ENCODE measurements around the gene SPINK6.

Gene SPINK6

GRCh38 chr5:148202531-148203203 lies at the start of gene SPINK6:
Gene SPINK6 (plus strand): TSS chr5:148203042. CDS start chr5:148203097, 55 bp downstream.
- DNase-seq = no peak

- DNase-seq = no peak
These were observed 46.2 kb upstream of the SPINK6 start for GRCh38 chr5:148156609-148157008.

GRCh38 chr5:148162038-148162437 lies 40.8 kb upstream of the SPINK6 start:
- DNase-seq = no peak

- no peak for DNase-seq
These were observed 39.5 kb upstream of the SPINK6 start for GRCh38 chr5:148163345-148163744.

GRCh38 chr5:148166550-148167283 lies 36.1 kb upstream of the SPINK6 start:
- no peak for DNase-seq

DNA sequence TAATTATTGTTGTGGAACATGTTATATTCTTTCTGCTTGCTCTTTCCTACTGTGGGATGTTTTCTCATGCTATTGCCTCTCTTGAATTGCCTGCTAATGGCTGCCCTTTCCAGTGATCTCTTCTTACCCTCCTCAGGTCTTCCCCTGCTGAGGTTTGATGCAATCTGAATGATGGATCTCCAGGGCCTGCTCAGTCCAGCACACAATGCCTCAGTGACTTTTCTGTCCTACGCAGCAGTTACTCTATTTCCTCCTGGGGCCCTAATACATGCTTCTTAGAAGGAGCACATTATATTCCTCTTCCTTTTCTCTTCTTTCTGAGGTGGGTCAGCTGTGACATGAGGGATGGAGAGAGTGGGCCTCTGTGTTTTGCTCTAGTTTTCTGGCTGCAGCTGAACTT lies 34.6 kb upstream of the SPINK6 start, which contains the start of gene SPINK14:
SPINK14 (plus strand) TSS at position 301 of the 400 bp plus-strand sequence. CDS start 1,187 bp downstream, outside the sequence.
- DNase-seq = no peak

GRCh38 chr5:148172377-148172776 lies 30.5 kb upstream of the SPINK6 start:
- DNase-seq = no peak

DNA sequence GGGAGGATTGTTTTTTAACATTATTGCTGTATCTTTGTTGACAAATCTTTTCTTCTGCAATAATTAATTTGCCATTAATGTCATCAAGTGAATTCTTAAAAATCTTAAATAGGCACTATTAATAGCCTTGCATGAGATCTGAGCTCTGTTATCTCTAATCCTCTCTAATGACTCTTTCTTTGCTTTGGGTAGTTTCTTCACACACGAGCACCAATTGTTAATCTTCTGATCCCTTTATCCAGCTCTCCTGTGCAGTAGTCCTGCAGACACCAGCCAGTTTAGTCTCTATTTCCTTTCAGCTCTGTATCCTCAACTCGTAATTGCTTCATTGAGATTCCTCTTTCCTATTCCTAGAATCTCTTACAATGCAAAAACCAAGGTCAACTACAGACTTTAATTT lies 26.4 kb upstream of the SPINK6 start:
- DNase-seq = no peak

- DNase-seq = no peak
These were observed 25.6 kb upstream of the SPINK6 start for GRCh38 chr5:148177207-148177606.

DNA sequence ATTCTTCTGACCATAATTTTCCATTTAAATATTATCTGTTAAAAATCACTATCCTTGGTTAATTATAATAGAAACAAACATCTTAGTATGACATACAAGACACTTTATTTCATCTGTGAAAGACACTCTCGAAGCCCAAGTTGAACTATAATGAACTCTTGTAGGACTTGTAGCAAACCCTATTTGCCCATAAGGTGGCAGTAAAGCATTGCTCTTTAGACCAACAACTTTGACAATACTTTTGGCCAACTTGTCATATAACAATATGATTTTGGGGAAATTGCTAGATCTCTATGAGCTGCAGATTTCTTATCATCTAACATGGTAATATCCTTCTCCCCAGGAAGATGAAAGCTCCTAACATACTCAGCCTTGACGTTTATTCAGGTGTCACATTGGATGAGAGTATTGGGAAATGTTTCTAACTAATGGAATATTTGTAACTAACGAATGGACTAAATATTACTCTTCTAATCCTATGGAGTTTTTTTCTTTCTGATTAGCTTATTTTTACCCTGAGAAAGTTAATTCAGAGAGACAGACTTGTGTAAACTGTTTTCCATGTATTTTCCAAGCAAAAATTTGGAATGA lies 23.5 kb upstream of the SPINK6 start:
- peak; percentile 55 for DNase-seq

DNA sequence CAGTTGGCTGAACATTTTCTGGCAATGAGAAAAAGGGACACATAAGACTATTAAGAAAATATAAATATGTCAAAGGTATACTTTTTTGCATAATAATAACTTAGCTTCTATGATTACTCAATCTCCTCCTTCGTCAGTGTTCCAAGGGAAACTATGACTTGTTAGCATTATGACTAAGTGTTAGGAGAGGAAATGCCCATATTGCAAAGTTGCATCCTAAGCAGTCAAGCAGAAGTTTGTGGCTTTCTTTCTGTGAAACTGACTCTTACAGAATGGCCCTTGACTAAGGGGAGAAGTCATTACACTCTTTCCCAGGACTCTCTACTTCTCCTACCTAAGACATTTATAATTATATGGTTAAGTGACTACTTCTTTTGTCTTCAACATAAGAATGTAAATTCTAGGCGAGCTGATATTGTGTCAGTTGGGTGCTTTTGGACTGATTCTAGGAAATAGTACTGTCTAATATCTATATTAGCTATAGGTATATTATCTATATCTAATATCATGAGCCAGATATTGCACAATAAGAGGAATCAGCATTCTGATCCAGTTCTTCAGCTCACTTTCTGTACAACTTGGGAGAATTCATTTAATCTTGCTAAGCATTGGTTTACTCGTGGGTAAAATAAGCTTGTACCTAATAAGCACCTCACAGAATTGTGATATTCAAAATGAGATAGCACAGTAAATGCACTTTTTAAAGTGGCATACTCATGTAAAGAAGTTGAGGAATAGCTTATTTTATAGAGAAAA lies 16.4 kb upstream of the SPINK6 start:
- peak; percentile 7 for DNase-seq

DNA sequence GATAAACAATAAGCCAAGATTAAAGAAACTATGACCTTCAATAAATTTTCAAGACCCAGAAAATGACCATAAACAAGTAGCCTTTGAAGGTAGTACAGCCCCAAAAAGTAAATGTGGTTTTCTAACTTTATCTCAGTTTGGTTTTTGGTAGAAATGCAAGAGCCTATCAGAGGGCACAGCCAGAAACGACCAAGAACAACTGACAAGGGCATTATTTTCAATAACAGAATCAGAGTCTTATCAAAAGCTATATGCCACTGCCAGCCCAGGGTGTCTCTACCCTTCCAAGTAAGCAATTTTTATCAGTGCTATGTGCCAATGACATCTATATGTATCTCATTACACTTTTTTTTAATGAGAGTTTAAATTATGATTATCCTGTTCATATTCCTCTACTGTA lies 11.8 kb upstream of the SPINK6 start:
- no peak for DNase-seq

DNA sequence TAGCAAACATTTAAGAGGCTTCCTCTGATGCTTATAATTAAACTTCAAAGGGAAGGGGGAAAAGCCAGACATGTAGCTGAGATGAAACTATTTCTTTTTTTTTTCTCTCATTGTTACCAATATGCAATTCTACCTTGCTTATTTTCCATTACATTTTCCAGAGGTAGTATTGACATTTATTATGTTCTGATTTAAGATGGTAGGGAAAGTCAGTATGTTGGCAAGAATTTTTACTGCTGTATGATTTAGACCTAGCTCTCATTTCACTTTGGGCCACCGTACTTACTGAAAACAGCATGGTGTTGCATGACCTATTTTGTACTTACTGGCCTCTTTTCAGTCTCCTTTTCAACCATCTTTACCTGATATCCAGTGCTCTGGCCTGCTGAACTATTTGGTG lies 9.6 kb upstream of the SPINK6 start:
- DNase-seq = no peak

DNA sequence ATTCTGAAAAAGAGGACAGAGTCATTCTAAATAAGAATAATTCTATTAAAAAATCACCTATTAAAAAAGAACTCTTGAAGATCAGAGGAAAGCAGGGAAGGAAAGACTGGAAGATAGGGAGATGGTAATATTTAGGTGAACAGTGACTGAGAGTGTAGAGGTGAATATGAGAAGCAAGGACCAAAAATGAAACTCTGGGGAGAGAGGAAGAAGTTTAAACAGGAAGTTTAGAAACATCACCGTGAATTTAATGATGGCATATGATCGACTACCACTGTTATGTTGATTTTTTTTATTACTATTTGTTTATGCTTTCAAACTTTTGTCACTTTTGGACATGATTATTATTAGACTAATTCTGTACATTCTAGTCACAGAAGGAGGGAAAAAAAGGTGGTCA lies 1.7 kb upstream of the SPINK6 start:
- no peak for DNase-seq

DNA sequence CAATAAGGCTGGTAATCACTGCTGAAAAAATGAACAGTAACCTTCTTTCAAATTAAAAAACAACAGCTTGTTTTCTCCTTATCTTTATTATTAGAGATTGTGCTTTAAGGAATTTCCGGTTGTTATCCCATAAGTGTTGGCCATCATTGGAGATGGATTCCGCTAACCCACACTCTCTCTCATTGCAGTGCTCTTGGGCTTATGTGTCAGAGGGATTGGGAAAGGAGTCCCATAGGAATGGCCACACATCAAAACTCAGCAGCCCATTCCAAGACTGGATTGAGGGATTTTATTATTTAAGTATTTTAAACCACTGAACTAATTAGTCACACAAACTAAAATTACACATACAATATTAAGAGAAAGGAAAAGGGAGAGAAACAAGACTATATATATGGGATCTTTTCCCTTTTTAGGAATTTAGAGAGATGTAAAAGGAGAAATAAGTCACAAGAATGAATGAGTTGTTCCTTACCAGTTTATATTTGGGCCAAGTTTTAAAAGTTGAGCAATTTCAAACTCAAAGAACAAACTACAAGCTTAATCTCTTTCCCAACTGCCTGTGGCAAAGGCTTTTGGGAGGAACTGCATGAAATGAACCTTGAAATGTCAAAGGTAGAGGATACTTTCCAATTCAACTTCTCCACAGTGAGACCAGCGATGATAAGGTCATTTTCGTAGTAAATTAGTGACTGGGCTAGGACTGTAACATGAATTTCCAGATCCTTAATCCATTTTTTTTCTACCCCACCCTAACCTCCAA lies 2.4 kb downstream of the SPINK6 start:
- no peak for DNase-seq

DNA sequence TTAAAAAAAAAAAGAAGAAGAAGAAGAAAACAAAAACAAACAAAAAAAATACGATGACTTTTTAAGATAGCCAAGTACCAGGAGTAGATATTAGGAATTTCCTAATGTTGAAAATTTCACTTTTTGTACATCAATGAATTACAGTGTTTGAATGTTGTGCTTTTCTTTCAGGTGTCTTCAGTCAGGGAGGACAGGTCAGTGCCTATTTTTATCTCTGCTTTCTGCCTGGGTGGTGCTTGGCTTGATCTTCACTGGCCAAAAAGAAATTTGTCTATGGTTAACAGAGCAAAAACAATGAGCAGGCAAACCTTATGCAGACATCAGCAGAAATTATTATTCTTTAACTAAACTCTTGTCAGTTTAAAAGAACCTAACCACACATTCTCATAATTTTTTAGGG lies 3.0 kb downstream of the SPINK6 start:
- no peak for DNase-seq

DNA sequence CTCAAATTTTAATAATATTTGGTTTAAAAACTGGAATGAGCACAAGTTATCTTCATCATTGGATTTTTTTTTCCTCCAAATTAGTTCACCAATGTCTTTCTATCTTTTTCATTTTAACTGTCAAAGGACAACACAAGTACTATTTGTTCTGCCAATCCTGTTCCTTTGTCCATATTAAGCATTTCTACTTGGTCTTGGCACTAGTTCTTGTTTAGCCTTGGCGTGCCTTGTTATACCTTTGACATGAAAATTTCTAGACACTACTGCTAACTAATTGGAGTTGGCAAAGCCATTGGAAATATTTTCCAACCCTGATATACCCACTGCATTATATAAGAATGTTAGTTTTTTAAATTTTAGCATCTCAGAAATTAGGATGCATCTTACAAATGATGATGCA lies 3.8 kb downstream of the SPINK6 start:
- DNase-seq = no peak

DNA sequence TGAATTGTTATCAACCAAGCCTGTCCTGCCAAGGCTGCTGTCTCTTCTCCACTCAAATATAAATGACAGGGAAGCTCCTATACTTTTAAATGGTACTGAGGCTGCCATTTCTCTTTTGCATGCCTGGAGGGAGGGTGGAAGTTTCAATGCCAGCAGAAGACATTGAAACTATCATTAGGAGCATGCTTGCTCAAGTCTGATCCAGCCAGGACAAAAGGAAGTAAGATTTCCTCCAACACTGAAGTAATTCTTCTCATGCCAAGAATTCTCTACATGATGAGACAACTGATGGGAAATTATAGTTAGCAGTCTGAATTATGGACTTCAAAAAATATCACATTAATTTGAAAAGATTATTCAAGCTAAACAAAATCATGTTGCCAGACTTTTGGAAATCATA lies 5.4 kb downstream of the SPINK6 start:
- no peak for DNase-seq

- no peak for DNase-seq
These were observed 6.4 kb downstream of the SPINK6 start for GRCh38 chr5:148209151-148209770.

DNA sequence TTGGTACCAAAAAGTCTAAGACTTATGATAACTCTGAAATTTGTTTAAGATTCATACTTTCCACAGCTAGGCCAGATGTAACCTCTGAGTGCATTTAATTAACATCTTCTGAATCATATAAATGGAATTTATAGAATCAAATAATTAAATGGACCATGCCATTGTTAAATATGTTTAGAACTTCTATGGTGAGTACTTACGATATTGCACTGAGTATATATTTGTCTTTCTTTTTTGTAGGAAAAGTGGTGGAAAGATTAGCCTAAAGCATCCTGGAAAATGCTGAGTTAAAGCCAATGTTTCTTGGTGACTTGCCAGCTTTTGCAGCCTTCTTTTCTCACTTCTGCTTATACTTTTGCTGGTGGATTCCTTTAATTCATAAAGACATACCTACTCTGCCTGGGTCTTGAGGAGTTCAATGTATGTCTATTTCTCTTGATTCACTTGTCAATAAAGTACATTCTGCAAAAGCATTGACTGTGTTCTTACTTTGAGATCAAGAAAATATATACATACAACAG lies 11.9 kb downstream of the SPINK6 start:
- no peak for DNase-seq

- DNase-seq = no peak
These were observed 18.7 kb downstream of the SPINK6 start for GRCh38 chr5:148221508-148221907.
